GM12878 (cell line): ENCODE results near the gene DIP2C. TPM values are rescaled to one million over a fixed set of nuclear protein-coding genes. Genes with fewer than 3 reads are reported as not detected.

Experiments
- ATAC-seq: fragments of 200-7000 bp; cut with Tn5 transposase; 3 replicates; pipeline ENCODE4 v1.9.1; 2020; ENCODE audit warnings: mild to moderate bottlenecking, moderate library complexity
- BruUV-seq: library from RNA; stranded (reverse); fragments of 400-500 nt; replicated peaks from 2 replicates; lab custom pipeline; 2021; lab: Mats Ljungman, UMichigan
- CTCF ChIA-PET: fragments of 300-600 bp; sonication (Branson Sonifier 250); formaldehyde crosslinking; extraction: SDS; loops from one replicate; lab custom pipeline; 2021; ENCODE audit warnings: inconsistent platforms; lab: Yijun Ruan, JAX
- POLR2A ChIA-PET: fragments of 350-600 bp; formaldehyde crosslinking; extraction: SDS; loops from one replicate; lab custom pipeline; 2021; ENCODE audit warnings: inconsistent platforms; lab: Charles Lee
- RAD21 ChIA-PET: fragments of 300-600 bp; sonication (Branson Sonifier 250); formaldehyde crosslinking; loops from one replicate; lab custom pipeline; 2023; ENCODE audit warnings: antibody characterized with exemption; ENCODE audit not compliant: unreplicated experiment; lab: Charles Lee
- SMC1A ChIA-PET: fragments of 300-600 bp; sonication (Branson Sonifier 250); formaldehyde crosslinking; loops from one replicate; lab custom pipeline; 2023; ENCODE audit not compliant: unreplicated experiment, uncharacterized antibody; lab: Charles Lee
- DNase-seq: peaks from one replicate; pipeline ENCODE4 v3.0.0-alpha.2; 2011; ENCODE audit warnings: low read depth, low spot score
- FAIRE-seq: peaks from 3 replicates; lab custom pipeline; 2011; peaks lifted over from hg19 to GRCh38; lab: Jason Lieb, UNC
- H2AFZ ChIP-seq: 2 replicates; pipeline ENCODE4 v1.6.0; 2011; ENCODE audit warnings: low read depth, low read length, control low read depth; ENCODE audit not compliant: control insufficient read depth
- H3K27ac ChIP-seq: 2 replicates; pipeline ENCODE4 v1.5.1; 2011; ENCODE audit warnings: control low read depth; ENCODE audit not compliant: control insufficient read depth, insufficient read depth
- H3K27me3 ChIP-seq, 2 experiments: replicated peaks in 1 of 2; 2 replicates each; pipeline versions ENCODE4 v1.6.0 to v1.6.1; 2011; ENCODE audit warnings: low read length in 1 of 2; ENCODE audit not compliant: control insufficient read depth in 2 of 2, insufficient read depth in 2 of 2
- H3K36me3 ChIP-seq, 2 experiments: 2 replicates each; pipeline ENCODE4 v1.5.1; 2011; ENCODE audit warnings: low read length in 1 of 2; ENCODE audit not compliant: control insufficient read depth in 2 of 2, insufficient read depth in 2 of 2
- H3K4me1 ChIP-seq: 2 replicates; pipeline ENCODE4 v1.6.1; 2011; ENCODE audit warnings: mild to moderate bottlenecking, low read length, moderate library complexity, mixed read lengths; ENCODE audit not compliant: control insufficient read depth, insufficient read depth
- H3K4me2 ChIP-seq: 2 replicates; pipeline ENCODE4 v1.6.0; 2011; ENCODE audit warnings: control low read depth; ENCODE audit not compliant: control insufficient read depth, insufficient read depth
- H3K4me3 ChIP-seq: fragments of 200-600 bp; sonication (generic); 2 replicates; pipeline ENCODE4 v1.5.1; 2016
- H3K79me2 ChIP-seq: 2 replicates; pipeline ENCODE4 v1.6.0; 2011; ENCODE audit warnings: low read length; ENCODE audit not compliant: control insufficient read depth, insufficient read depth
- H3K9ac ChIP-seq: 2 replicates; pipeline ENCODE4 v1.8.0; 2011; ENCODE audit warnings: low read length, control low read depth, mixed read lengths; ENCODE audit not compliant: control insufficient read depth, insufficient read depth
- H3K9me3 ChIP-seq: replicated peaks from 3 replicates; pipeline ENCODE4 v1.5.1; 2011; ENCODE audit warnings: mild to moderate bottlenecking, low read length; ENCODE audit not compliant: control insufficient read depth, insufficient read depth
- H4K20me1 ChIP-seq: 2 replicates; pipeline ENCODE4 v1.6.0; 2011; ENCODE audit not compliant: control insufficient read depth, insufficient read depth
- CHD2 ChIP-seq: IDR thresholded peaks from 2 replicates; pipeline ENCODE4 v1.6.1; 2011; ENCODE audit warnings: low read depth, low read length, improper control_type of control experiment, borderline replicate concordance
- HDAC6 ChIP-seq: fragments of 200-600 bp; sonication (generic); IDR thresholded peaks from one replicate; pipeline ENCODE4 v1.8.0; 2017; ENCODE audit warnings: antibody characterized with exemption; ENCODE audit not compliant: unreplicated experiment
- MTA3 ChIP-seq: IDR thresholded peaks from 2 replicates; pipeline ENCODE4 v1.6.1; 2012; ENCODE audit warnings: low read length, inconsistent platforms, borderline replicate concordance
- NR2F1 ChIP-seq: fragments of 450-650 bp; conservative IDR thresholded peaks from 2 replicates; pipeline ENCODE4 v1.6.1; 2017; ENCODE audit warnings: mild to moderate bottlenecking
- NRF1 ChIP-seq: conservative IDR thresholded peaks from 2 replicates; pipeline ENCODE4 v1.6.1; 2011; ENCODE audit warnings: mild to moderate bottlenecking, low read depth, low read length, improper control_type of control experiment
- POLR2AphosphoS5 ChIP-seq: IDR thresholded peaks from 2 replicates; pipeline ENCODE4 v1.6.1; 2011; ENCODE audit warnings: mild to moderate bottlenecking, low read length, inconsistent platforms
- RCOR1 ChIP-seq: conservative IDR thresholded peaks from 2 replicates; pipeline ENCODE4 v1.6.1; 2012; ENCODE audit warnings: low read depth, low read length, improper control_type of control experiment
- RELA ChIP-seq: fragments of 450-650 bp; IDR thresholded peaks from 2 replicates; pipeline ENCODE4 v1.8.0; 2014; ENCODE audit warnings: borderline replicate concordance; ENCODE audit not compliant: partially characterized antibody
- SMAD1 ChIP-seq: fragments of 450-650 bp; IDR thresholded peaks from 2 replicates; pipeline ENCODE4 v1.6.1; 2018; ENCODE audit warnings: mild to moderate bottlenecking, low read depth; ENCODE audit not compliant: partially characterized antibody
- SMARCA5 ChIP-seq: fragments of 450-650 bp; IDR thresholded peaks from 2 replicates; pipeline ENCODE4 v1.6.1; 2017; ENCODE audit warnings: mild to moderate bottlenecking
- SPI1 ChIP-seq: IDR thresholded peaks from 2 replicates; pipeline ENCODE4 v1.6.1; 2011; ENCODE audit warnings: low read depth, mild to moderate bottlenecking, low read length, moderate library complexity, borderline replicate concordance; ENCODE audit not compliant: insufficient read depth
- SUPT20H ChIP-seq: IDR thresholded peaks from 2 replicates; pipeline ENCODE4 v1.6.1; 2011; ENCODE audit warnings: low read depth, mild to moderate bottlenecking, low read length, moderate library complexity, borderline replicate concordance; ENCODE audit not compliant: control insufficient read depth
- WRNIP1 ChIP-seq: IDR thresholded peaks from 2 replicates; pipeline ENCODE4 v1.6.1; 2011; ENCODE audit warnings: low read depth, low read length, improper control_type of control experiment, borderline replicate concordance
- ZZZ3 ChIP-seq: IDR thresholded peaks from 2 replicates; pipeline ENCODE4 v1.6.1; 2011; ENCODE audit warnings: low read depth; ENCODE audit not compliant: control insufficient read depth, insufficient read length
- WGBS: methylation state at CpG from one replicate; pipeline ENCODE4 v1.1.6; 2016; ENCODE audit warnings: low lambda C conversion rate; ENCODE audit not compliant: insufficient replicate concordance, insufficient coverage; ENCODE audit errors: missing lambda C conversion rate; 5-methylcytosine and 5-hydroxymethylcytosine counted together
- in situ Hi-C: fragments of 300-500 bp; cut with MboI; formaldehyde crosslinking; loops from 9 replicates; pipeline ENCODE4 v1.14.3; 2018; ENCODE audit warnings: mixed read lengths
- intact Hi-C: fragments of 100-400 bp; cut with micrococcal nuclease; formaldehyde crosslinking; loops from one replicate; pipeline ENCODE4 v1.14.2; 2022; ENCODE audit not compliant: unreplicated experiment
- polyA plus RNA-seq, 11 experiments: library from polyadenylated mRNA; depleted of rRNA in 4 of 11; unstranded in 6 of 11; stranded (reverse) in 5 of 11; fragments of >200 nt; fragmentation: Nextera tagmentation in 4 of 11; fragmentation: Illumina TruSeq in 1 of 11; extraction: Ambion mirVana in 4 of 11; extraction: Trizol in 1 of 11; gene quantifications; 1 replicate in 1 of 11; 2 replicates in 10 of 11; pipeline versions ENCODE4 v1.2.1 to v1.2.3, GENCODE V29; 2011 to 2016; ENCODE audit warnings: inconsistent platforms in 2 of 11, missing spikeins in 2 of 11, low read depth in 1 of 11
- total RNA-seq, 4 experiments: library from RNA; depleted of rRNA in 3 of 4; stranded (reverse); fragments of >200 nt in 3 of 4; fragmentation: Illumina TruSeq in 1 of 4; extraction: Trizol in 1 of 4; gene quantifications; 2 replicates each; pipeline versions ENCODE4 v1.2.1 to v1.2.3, GENCODE V29; 2013 to 2021
- TF ChIP-seq, protein P1 (sequence below): fragments of 450-650 bp; IDR thresholded peaks from 2 replicates; pipeline ENCODE4 v1.6.1; 2014; ENCODE audit warnings: mild to moderate bottlenecking
- TF ChIP-seq, protein P2 (sequence below): fragments of 450-650 bp; IDR thresholded peaks from 2 replicates; pipeline ENCODE4 v1.6.1; 2017; ENCODE audit warnings: low read depth, mild to moderate bottlenecking, moderate library complexity
- TF ChIP-seq, protein P3 (sequence below): IDR thresholded peaks from 2 replicates; pipeline ENCODE4 v1.6.1; 2011; ENCODE audit warnings: low read depth, low read length, improper control_type of control experiment, borderline replicate concordance

The DIP2C gene
- total and polyA plus RNA-seq, 10 of the 15 experiments (the other 5 are each of a cell fraction or from before 2014, with no cell fraction given): 0.01 to 0.10 (median 0.06) TPM

- Histone ChIP-seq H3K79me2 (no peaks in the 10 kb centered on the region), H2AFZ (no peak overlapping the region), H3K4me3 (no peak overlapping the region), H3K4me1 (no peaks in the 10 kb centered on the region), H3K9me3 (no peaks in the 10 kb centered on the region), H3K27ac (no peak overlapping the region), H3K4me2 (no peak overlapping the region), H3K27me3 (peaks cover under 1 to 7% of the 10 kb centered on the region in 2 experiments; a peak in 3 of 4 replicates), H4K20me1 (no peaks in the 10 kb centered on the region), H3K9ac (no peak overlapping the region), H3K36me3 (no peaks in the 10 kb centered on the region)
- BruUV-seq: no TSS peak
- SMC1A ChIA-PET: no interaction called here
- intact Hi-C loops (no loop called here), in situ Hi-C loops (no loop called here)
- no peak for TF ChIP-seq SPI1
- TF ChIP-seq MTA3: no peak
- no peak for TF ChIP-seq CHD2
- TF ChIP-seq SMAD1: no peak
- no peak for TF ChIP-seq RELA
- no peak for TF ChIP-seq NRF1
- no peak for TF ChIP-seq SUPT20H
- TF ChIP-seq, protein P1, sequence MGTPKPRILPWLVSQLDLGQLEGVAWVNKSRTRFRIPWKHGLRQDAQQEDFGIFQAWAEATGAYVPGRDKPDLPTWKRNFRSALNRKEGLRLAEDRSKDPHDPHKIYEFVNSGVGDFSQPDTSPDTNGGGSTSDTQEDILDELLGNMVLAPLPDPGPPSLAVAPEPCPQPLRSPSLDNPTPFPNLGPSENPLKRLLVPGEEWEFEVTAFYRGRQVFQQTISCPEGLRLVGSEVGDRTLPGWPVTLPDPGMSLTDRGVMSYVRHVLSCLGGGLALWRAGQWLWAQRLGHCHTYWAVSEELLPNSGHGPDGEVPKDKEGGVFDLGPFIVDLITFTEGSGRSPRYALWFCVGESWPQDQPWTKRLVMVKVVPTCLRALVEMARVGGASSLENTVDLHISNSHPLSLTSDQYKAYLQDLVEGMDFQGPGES: no peak
- TF ChIP-seq ZZZ3: no peak
- TF ChIP-seq RCOR1: no peak
- no peak for TF ChIP-seq SMARCA5
- TF ChIP-seq WRNIP1: no peak
- TF ChIP-seq NR2F1: no peak
- TF ChIP-seq POLR2AphosphoS5: no peak
- TF ChIP-seq, protein P2, sequence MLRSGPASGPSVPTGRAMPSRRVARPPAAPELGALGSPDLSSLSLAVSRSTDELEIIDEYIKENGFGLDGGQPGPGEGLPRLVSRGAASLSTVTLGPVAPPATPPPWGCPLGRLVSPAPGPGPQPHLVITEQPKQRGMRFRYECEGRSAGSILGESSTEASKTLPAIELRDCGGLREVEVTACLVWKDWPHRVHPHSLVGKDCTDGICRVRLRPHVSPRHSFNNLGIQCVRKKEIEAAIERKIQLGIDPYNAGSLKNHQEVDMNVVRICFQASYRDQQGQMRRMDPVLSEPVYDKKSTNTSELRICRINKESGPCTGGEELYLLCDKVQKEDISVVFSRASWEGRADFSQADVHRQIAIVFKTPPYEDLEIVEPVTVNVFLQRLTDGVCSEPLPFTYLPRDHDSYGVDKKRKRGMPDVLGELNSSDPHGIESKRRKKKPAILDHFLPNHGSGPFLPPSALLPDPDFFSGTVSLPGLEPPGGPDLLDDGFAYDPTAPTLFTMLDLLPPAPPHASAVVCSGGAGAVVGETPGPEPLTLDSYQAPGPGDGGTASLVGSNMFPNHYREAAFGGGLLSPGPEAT: no peak
- no peak for TF ChIP-seq HDAC6
- TF ChIP-seq, protein P3, sequence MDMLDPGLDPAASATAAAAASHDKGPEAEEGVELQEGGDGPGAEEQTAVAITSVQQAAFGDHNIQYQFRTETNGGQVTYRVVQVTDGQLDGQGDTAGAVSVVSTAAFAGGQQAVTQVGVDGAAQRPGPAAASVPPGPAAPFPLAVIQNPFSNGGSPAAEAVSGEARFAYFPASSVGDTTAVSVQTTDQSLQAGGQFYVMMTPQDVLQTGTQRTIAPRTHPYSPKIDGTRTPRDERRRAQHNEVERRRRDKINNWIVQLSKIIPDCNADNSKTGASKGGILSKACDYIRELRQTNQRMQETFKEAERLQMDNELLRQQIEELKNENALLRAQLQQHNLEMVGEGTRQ: no peak
- FAIRE-seq: no peak
- POLR2A ChIA-PET: no interaction called here
- no peak for ATAC-seq
- RAD21 ChIA-PET: no interaction called here
- 43% methylated on average over 6 of the region's 6 CpGs for WGBS
- CTCF ChIA-PET: no interaction called here
- no peak for DNase-seq
These were observed 191.5 kb downstream of the DIP2C start for GRCh38 chr10:497898-498451.
